Neutrophil (primary cell): ENCODE data around the gene CCR9.

Experiments used
- H3K27ac ChIP-seq: fragments of 200-600 bp; sonication (generic); 2 replicates; pipeline ENCODE4 v1.5.1; 2016; ENCODE audit warnings: mild to moderate bottlenecking, moderate library complexity
- H3K27me3 ChIP-seq: fragments of 200-600 bp; sonication (generic); 2 replicates; pipeline ENCODE4 v1.6.0; 2016; ENCODE audit warnings: mild to moderate bottlenecking
- H3K36me3 ChIP-seq: fragments of 200-600 bp; sonication (generic); 2 replicates; pipeline ENCODE4 v1.5.1; 2017
- H3K4me1 ChIP-seq, 2 experiments: fragments of 200-600 bp in 1 of 2; sonication (generic) in 1 of 2; 1 replicate in 1 of 2; 2 replicates in 1 of 2; pipeline versions ENCODE4 v1.5.1 to v1.6.1; 2013 to 2016; ENCODE audit warnings: low read depth in 1 of 2, low read length in 1 of 2, mild to moderate bottlenecking in 1 of 2, moderate library complexity in 1 of 2; ENCODE audit not compliant: control insufficient read depth in 1 of 2, insufficient read depth in 1 of 2
- H3K4me3 ChIP-seq, 2 experiments: fragments of 200-600 bp in 1 of 2; sonication (generic) in 1 of 2; 1 replicate in 1 of 2; 2 replicates in 1 of 2; pipeline ENCODE4 v1.5.1; 2013 to 2016; ENCODE audit warnings: low read depth in 1 of 2, low read length in 1 of 2, mild to moderate bottlenecking in 1 of 2, moderate library complexity in 1 of 2
- H3K9me3 ChIP-seq: fragments of 200-600 bp; sonication (generic); 2 replicates; pipeline ENCODE4 v1.5.1; 2016
- TF ChIP-seq, protein P1 (sequence below): fragments of 200-600 bp; sonication (generic); IDR thresholded peaks from 2 replicates; pipeline ENCODE4 v1.5.1; 2016; ENCODE audit warnings: antibody characterized with exemption

The CCR9 gene

GRCh38 chr3:45874677-45875346 lies 11.5 kb upstream of the CCR9 start:
- Histone ChIP-seq H3K4me1 (no peaks in the 10 kb centered on the region), H3K27me3 (no peaks in the 10 kb centered on the region), H3K4me3 (no peak overlapping the region), H3K9me3 (no peaks in the 10 kb centered on the region), H3K27ac (no peak overlapping the region), H3K36me3 (no peaks in the 10 kb centered on the region)
- TF ChIP-seq, protein P1, sequence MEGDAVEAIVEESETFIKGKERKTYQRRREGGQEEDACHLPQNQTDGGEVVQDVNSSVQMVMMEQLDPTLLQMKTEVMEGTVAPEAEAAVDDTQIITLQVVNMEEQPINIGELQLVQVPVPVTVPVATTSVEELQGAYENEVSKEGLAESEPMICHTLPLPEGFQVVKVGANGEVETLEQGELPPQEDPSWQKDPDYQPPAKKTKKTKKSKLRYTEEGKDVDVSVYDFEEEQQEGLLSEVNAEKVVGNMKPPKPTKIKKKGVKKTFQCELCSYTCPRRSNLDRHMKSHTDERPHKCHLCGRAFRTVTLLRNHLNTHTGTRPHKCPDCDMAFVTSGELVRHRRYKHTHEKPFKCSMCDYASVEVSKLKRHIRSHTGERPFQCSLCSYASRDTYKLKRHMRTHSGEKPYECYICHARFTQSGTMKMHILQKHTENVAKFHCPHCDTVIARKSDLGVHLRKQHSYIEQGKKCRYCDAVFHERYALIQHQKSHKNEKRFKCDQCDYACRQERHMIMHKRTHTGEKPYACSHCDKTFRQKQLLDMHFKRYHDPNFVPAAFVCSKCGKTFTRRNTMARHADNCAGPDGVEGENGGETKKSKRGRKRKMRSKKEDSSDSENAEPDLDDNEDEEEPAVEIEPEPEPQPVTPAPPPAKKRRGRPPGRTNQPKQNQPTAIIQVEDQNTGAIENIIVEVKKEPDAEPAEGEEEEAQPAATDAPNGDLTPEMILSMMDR, result no peak

DNA sequence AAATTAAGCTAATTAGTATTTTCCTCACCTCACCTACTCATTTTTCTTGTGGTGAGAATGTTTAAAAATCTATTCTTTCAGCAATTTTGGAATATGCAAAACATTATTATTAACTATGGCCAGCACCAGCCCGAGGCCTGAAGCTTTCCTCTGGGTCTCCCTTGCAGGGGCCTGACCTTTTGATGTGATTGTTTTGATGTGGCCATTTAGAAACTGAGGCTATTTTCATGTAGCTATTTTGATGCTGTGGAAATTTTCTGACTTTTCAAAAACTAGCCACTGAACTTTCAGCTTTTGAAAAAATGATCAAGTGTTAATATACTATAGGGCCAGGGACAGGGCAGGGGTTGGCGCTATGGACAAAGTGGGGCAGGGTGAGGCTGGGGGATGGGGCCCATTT lies 8.2 kb upstream of the CCR9 start:
- Histone ChIP-seq H3K27me3 (no peaks in the 10 kb centered on the region), H3K4me1 (no peaks in the 10 kb centered on the region), H3K36me3 (no peaks in the 10 kb centered on the region), H3K4me3 (no peak overlapping the region), H3K9me3 (no peaks in the 10 kb centered on the region), H3K27ac (no peak overlapping the region)
- TF ChIP-seq, protein P1, result no peak

DNA sequence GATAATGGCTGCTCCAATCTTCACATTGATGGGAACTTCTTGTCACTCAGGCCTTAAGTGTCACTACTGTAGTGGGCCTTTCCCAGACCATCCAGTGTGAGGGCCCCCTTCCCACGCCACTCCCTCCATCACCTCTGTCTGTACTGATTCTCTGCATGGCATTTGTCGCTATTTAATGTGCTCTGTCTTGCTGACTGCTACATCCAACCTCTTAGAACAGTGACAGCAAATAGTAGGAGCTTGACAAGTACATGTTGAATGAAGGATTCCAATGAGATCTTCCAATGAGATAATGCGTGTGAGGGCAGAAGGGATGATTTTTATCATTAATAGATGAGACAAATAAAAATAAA lies 5.6 kb upstream of the CCR9 start:
- peaks cover 0 to 3% of the 10 kb centered on the region in 2 experiments for H3K4me1 ChIP-seq

GRCh38 chr3:45881078-45882022 lies 5.0 kb upstream of the CCR9 start:
- Histone ChIP-seq H3K36me3 (no peaks in the 10 kb centered on the region), H3K4me3 (no peak overlapping the region), H3K9me3 (no peaks in the 10 kb centered on the region), H3K27ac (no peak overlapping the region), H3K27me3 (peaks cover 7% of the 10 kb centered on the region), H3K4me1 (peaks cover 0 to 3% of the 10 kb centered on the region in 2 experiments)
- TF ChIP-seq, protein P1, result no peak

More for the DNA sequence above, 5.6 kb upstream of the CCR9 start:
- no peak overlapping the region for H3K4me3 ChIP-seq
- no peak overlapping the region for H3K27ac ChIP-seq
- TF ChIP-seq, protein P1, result no peak
- H3K9me3 ChIP-seq, result no peaks in the 10 kb centered on the region
- no peaks in the 10 kb centered on the region for H3K36me3 ChIP-seq
- peaks cover 7% of the 10 kb centered on the region for H3K27me3 ChIP-seq

- H3K27ac ChIP-seq, result no peak overlapping the region
- TF ChIP-seq, protein P1, result no peak
- H3K36me3 ChIP-seq, result no peaks in the 10 kb centered on the region
- peaks cover 7% of the 10 kb centered on the region for H3K27me3 ChIP-seq
- H3K4me1 ChIP-seq, result peaks cover 0 to 3% of the 10 kb centered on the region in 2 experiments
- no peak overlapping the region for H3K4me3 ChIP-seq
- no peaks in the 10 kb centered on the region for H3K9me3 ChIP-seq
These were observed 1.8 kb upstream of the CCR9 start for GRCh38 chr3:45884368-45885201.
